Fibroblast of lung (primary cell): ENCODE results near the gene KRT39. TPM values are rescaled to one million over a fixed set of nuclear protein-coding genes. Genes with fewer than 3 reads are reported as not detected.

Experiments
- DNase-seq, 2 donors: peaks; one replicate each; pipeline versions ENCODE4 v3.0.0 to v3.0.0-alpha.2; 2010; ENCODE audit warnings: low read depth in 2 of 2
- H2AFZ ChIP-seq: 2 replicates; pipeline ENCODE4 v1.5.1; 2012; ENCODE audit warnings: low read length, control low read depth, inconsistent platforms
- H3K27ac ChIP-seq: 2 replicates; pipeline ENCODE4 v1.5.1; 2011; ENCODE audit warnings: low read length, control low read depth; ENCODE audit not compliant: insufficient read depth
- H3K27me3 ChIP-seq: 2 replicates; pipeline ENCODE4 v1.5.1; 2011; ENCODE audit warnings: mild to moderate bottlenecking, low read length; ENCODE audit not compliant: control insufficient read depth, insufficient read depth
- H3K36me3 ChIP-seq: 2 replicates; pipeline ENCODE4 v1.5.1; 2011; ENCODE audit warnings: low read length; ENCODE audit not compliant: control insufficient read depth, insufficient read depth
- H3K4me1 ChIP-seq: 2 replicates; pipeline ENCODE4 v1.5.1; 2011; ENCODE audit warnings: low read length; ENCODE audit not compliant: control insufficient read depth, insufficient read depth; ENCODE audit errors: extremely low read depth
- H3K4me2 ChIP-seq: 2 replicates; pipeline ENCODE4 v1.5.1; 2011; ENCODE audit warnings: low read length, control low read depth; ENCODE audit not compliant: insufficient read depth; ENCODE audit errors: extremely low read depth
- H3K4me3 ChIP-seq, 4 experiments: fragments of 200-600 bp in 1 of 4; sonication (generic) in 1 of 4; replicated peaks in 1 of 4; 2 replicates each; pipeline ENCODE4 v1.5.1; 2011 to 2016; ENCODE audit warnings: low read length in 4 of 4, low read depth in 3 of 4, mild to moderate bottlenecking in 3 of 4, control low read depth in 2 of 4, inconsistent platforms in 1 of 4, mixed read lengths in 1 of 4; ENCODE audit not compliant: insufficient read depth in 1 of 4; ENCODE audit errors: control extremely low read depth in 1 of 4
- H3K79me2 ChIP-seq: 2 replicates; pipeline ENCODE4 v1.5.1; 2012; ENCODE audit warnings: mild to moderate bottlenecking, low read length, inconsistent platforms; ENCODE audit not compliant: control insufficient read depth, insufficient read depth
- H3K9ac ChIP-seq: 2 replicates; pipeline ENCODE4 v1.5.1; 2011; ENCODE audit warnings: mild to moderate bottlenecking, low read length, control low read depth; ENCODE audit not compliant: insufficient read depth
- H3K9me3 ChIP-seq: 2 replicates; pipeline ENCODE4 v1.5.1; 2012; ENCODE audit warnings: low read depth, low read length; ENCODE audit not compliant: control insufficient read depth, insufficient read depth
- H4K20me1 ChIP-seq: 2 replicates; pipeline ENCODE4 v1.5.1; 2011; ENCODE audit warnings: low read length; ENCODE audit not compliant: control insufficient read depth, insufficient read depth; ENCODE audit errors: extremely low read depth
- EZH2 ChIP-seq: IDR thresholded peaks from 2 replicates; pipeline ENCODE4 v1.5.1; 2012; ENCODE audit warnings: low read length, control low read depth, mild to moderate bottlenecking; ENCODE audit errors: missing control alignments
- polyA plus RNA-seq, 2 donors: library from polyadenylated mRNA; depleted of rRNA in 1 of 2; stranded (reverse) in 1 of 2; unstranded in 1 of 2; fragments of >200 nt; gene quantifications; 2 replicates each; pipeline ENCODE4 v1.2.1, GENCODE V29; 2011 to 2012; ENCODE audit warnings: missing spikeins in 1 of 2
- total RNA-seq: library from RNA; depleted of rRNA; stranded (reverse); fragments of >200 nt; gene quantifications from 2 replicates; pipeline ENCODE4 v1.2.1, GENCODE V29; 2014
- TF ChIP-seq, protein P1 (sequence below), 2 donors: IDR thresholded peaks in 1 of 2; conservative IDR thresholded peaks in 1 of 2; 1 replicate in 1 of 2; 2 replicates in 1 of 2; pipeline ENCODE4 v1.5.1; 2011 to 2012; ENCODE audit warnings: low read length in 2 of 2, control low read depth in 1 of 2, inconsistent platforms in 1 of 2, low read depth in 1 of 2, mild to moderate bottlenecking in 1 of 2

Gene KRT39
- total and polyA plus RNA-seq, 2 donors (not counting 1 experiment from before 2014, with no cell fraction given): 0.22 to 0.33 TPM

DNA sequence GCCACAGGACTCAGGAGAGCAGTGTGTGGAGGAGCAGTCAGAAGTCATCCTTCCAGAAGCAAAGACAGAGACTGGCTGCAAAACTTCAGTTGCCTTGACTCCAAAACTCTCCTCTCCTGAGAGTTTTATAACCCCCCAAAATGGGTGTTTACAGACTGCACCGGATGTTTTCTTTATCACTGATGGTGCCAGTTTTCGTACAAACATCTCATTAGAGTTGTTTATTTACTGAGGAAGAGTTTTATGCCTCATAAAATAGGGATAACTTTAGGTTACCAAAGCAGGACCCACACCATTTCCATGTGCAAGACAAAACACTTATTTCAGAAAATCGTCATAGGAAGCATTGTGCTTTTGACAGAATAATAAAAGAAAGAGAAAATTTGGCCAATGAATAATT lies 17.5 kb upstream of the KRT39 start, which contains the start of gene KRT40:
Gene KRT40 (minus strand): TSS at position 101 of the 400 bp plus-strand sequence. CDS start 53 bp downstream, at position 48.
- Histone ChIP-seq H3K27me3 (no peaks in the 10 kb centered on the region), H4K20me1 (no peaks in the 10 kb centered on the region), H3K4me3 (no peak within 1 kb of the TSS), H3K4me2 (no peak within 1 kb of the TSS), H3K36me3 (no peaks in the 10 kb centered on the region), H3K79me2 (no peaks in the 10 kb centered on the region), H2AFZ (no peak within 1 kb of the TSS), H3K9ac (no peak within 1 kb of the TSS), H3K27ac (no peak within 1 kb of the TSS), H3K9me3 (no peaks in the 10 kb centered on the region), H3K4me1 (peaks cover 6% of the 10 kb centered on the region)
- no peak for DNase-seq
- TF ChIP-seq, protein P1, sequence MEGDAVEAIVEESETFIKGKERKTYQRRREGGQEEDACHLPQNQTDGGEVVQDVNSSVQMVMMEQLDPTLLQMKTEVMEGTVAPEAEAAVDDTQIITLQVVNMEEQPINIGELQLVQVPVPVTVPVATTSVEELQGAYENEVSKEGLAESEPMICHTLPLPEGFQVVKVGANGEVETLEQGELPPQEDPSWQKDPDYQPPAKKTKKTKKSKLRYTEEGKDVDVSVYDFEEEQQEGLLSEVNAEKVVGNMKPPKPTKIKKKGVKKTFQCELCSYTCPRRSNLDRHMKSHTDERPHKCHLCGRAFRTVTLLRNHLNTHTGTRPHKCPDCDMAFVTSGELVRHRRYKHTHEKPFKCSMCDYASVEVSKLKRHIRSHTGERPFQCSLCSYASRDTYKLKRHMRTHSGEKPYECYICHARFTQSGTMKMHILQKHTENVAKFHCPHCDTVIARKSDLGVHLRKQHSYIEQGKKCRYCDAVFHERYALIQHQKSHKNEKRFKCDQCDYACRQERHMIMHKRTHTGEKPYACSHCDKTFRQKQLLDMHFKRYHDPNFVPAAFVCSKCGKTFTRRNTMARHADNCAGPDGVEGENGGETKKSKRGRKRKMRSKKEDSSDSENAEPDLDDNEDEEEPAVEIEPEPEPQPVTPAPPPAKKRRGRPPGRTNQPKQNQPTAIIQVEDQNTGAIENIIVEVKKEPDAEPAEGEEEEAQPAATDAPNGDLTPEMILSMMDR (conservative IDR thresholded peaks at IDR 0.05 in 1 of 2, IDR thresholded peaks at IDR 0.05 in 1 of 2; ENCODE audit: low read depth in 1 of 2, low read length in 2 of 2): no peak
- no peak for TF ChIP-seq EZH2

DNA sequence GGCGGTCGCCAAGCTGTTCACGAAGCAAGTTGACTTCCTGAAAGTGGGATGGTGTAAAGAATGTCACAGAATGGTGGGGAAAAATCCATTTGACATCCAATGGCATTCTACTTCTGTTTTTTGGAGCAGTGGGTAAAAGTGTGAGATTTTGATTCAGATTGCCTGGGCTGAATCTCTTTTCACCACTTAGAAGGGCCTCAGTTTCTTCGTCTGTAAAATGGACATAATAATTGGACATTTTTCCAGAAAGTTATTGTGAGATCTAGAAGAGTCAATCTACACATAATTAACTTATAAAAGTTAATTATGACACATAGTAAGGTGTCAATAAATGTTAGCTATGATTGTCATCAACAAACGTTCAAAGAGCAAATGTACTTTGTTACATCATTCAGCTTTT lies 14.4 kb upstream of the KRT39 start:
- Histone ChIP-seq H3K79me2 (no peaks in the 10 kb centered on the region), H2AFZ (peak overlapping the region; percentile 77), H3K4me2 (peak overlapping the region; percentile 69)

DNA sequence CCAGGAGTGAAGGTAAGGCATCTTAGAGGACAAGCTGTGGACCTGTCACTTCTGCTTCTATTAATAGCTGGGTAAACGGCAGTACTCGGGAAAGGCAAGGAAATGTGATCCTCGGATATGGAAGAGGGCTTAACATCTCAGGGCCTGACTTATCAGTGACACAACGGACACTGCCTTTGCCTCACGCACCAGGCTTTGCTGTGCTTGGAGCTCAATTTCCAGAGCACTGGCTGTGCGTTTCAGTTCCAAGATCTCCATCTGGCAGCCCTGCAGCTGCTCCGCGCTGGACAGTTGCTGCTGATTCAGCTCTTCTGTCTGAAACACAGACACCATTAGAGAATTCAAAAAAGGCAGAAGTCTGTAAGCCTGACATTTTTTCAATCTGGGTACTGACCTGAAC lies 13.8 kb upstream of the KRT39 start:
- DNase-seq: peak in 1 of 2 donors; percentile 53
- peak overlapping the region; percentile 69 for H3K4me2 ChIP-seq
- no peak overlapping the region for H3K27ac ChIP-seq
- H3K27me3 ChIP-seq: no peaks in the 10 kb centered on the region
- H4K20me1 ChIP-seq: no peaks in the 10 kb centered on the region
- H3K36me3 ChIP-seq: no peaks in the 10 kb centered on the region
- TF ChIP-seq, protein P1 (conservative IDR thresholded peaks at IDR 0.05 in 1 of 2, IDR thresholded peaks at IDR 0.05 in 1 of 2; ENCODE audit: low read depth in 1 of 2, low read length in 2 of 2): no peak
- TF ChIP-seq EZH2: no peak
- no peaks in the 10 kb centered on the region for H3K9me3 ChIP-seq
- peak overlapping the region in 1 of 4 experiments; percentile 15 for H3K4me3 ChIP-seq
- peak overlapping the region; percentile 84 for H2AFZ ChIP-seq
- H3K4me1 ChIP-seq: peaks cover 6% of the 10 kb centered on the region
- no peaks in the 10 kb centered on the region for H3K79me2 ChIP-seq
- H3K9ac ChIP-seq: no peak overlapping the region

More for the DNA sequence above, 14.4 kb upstream of the KRT39 start:
- Histone ChIP-seq H3K27ac (no peak overlapping the region), H3K36me3 (no peaks in the 10 kb centered on the region), H4K20me1 (no peaks in the 10 kb centered on the region), H3K4me1 (peaks cover 6% of the 10 kb centered on the region), H3K9ac (no peak overlapping the region), H3K9me3 (no peaks in the 10 kb centered on the region), H3K27me3 (no peaks in the 10 kb centered on the region), H3K4me3 (peak overlapping the region in 1 of 4 experiments; percentile 15)
- TF ChIP-seq EZH2: no peak
- TF ChIP-seq, protein P1 (conservative IDR thresholded peaks at IDR 0.05 in 1 of 2, IDR thresholded peaks at IDR 0.05 in 1 of 2; ENCODE audit: low read depth in 1 of 2, low read length in 2 of 2): no peak
- no peak for DNase-seq
